GM12878 (cell line): ENCODE results near the gene C3orf49. TPM values are rescaled to one million over a fixed set of nuclear protein-coding genes. Genes with fewer than 3 reads are reported as not detected.

Experiments used
- ATAC-seq: fragments of 200-7000 bp; cut with Tn5 transposase; 3 replicates; pipeline ENCODE4 v1.9.1; 2020; ENCODE audit warnings: mild to moderate bottlenecking, moderate library complexity
- BruUV-seq: library from RNA; stranded (reverse); fragments of 400-500 nt; replicated peaks from 2 replicates; lab custom pipeline; 2021; lab: Mats Ljungman, UMichigan
- CTCF ChIA-PET: fragments of 300-600 bp; sonication (Branson Sonifier 250); formaldehyde crosslinking; extraction: SDS; loops from one replicate; lab custom pipeline; 2021; ENCODE audit warnings: inconsistent platforms; lab: Yijun Ruan, JAX
- POLR2A ChIA-PET: fragments of 350-600 bp; formaldehyde crosslinking; extraction: SDS; loops from one replicate; lab custom pipeline; 2021; ENCODE audit warnings: inconsistent platforms; lab: Charles Lee
- RAD21 ChIA-PET: fragments of 300-600 bp; sonication (Branson Sonifier 250); formaldehyde crosslinking; loops from one replicate; lab custom pipeline; 2023; ENCODE audit warnings: antibody characterized with exemption; ENCODE audit not compliant: unreplicated experiment; lab: Charles Lee
- SMC1A ChIA-PET: fragments of 300-600 bp; sonication (Branson Sonifier 250); formaldehyde crosslinking; loops from one replicate; lab custom pipeline; 2023; ENCODE audit not compliant: unreplicated experiment, uncharacterized antibody; lab: Charles Lee
- DNase-seq: peaks from one replicate; pipeline ENCODE4 v3.0.0-alpha.2; 2011; ENCODE audit warnings: low read depth, low spot score
- FAIRE-seq: peaks from 3 replicates; lab custom pipeline; 2011; peaks lifted over from hg19 to GRCh38; lab: Jason Lieb, UNC
- H2AFZ ChIP-seq: 2 replicates; pipeline ENCODE4 v1.6.0; 2011; ENCODE audit warnings: low read depth, low read length, control low read depth; ENCODE audit not compliant: control insufficient read depth
- H3K27ac ChIP-seq: 2 replicates; pipeline ENCODE4 v1.5.1; 2011; ENCODE audit warnings: control low read depth; ENCODE audit not compliant: control insufficient read depth, insufficient read depth
- H3K27me3 ChIP-seq, 2 experiments: replicated peaks in 1 of 2; 2 replicates each; pipeline versions ENCODE4 v1.6.0 to v1.6.1; 2011; ENCODE audit warnings: low read length in 1 of 2; ENCODE audit not compliant: control insufficient read depth in 2 of 2, insufficient read depth in 2 of 2
- H3K36me3 ChIP-seq, 2 experiments: 2 replicates each; pipeline ENCODE4 v1.5.1; 2011; ENCODE audit warnings: low read length in 1 of 2; ENCODE audit not compliant: control insufficient read depth in 2 of 2, insufficient read depth in 2 of 2
- H3K4me1 ChIP-seq: 2 replicates; pipeline ENCODE4 v1.6.1; 2011; ENCODE audit warnings: mild to moderate bottlenecking, low read length, moderate library complexity, mixed read lengths; ENCODE audit not compliant: control insufficient read depth, insufficient read depth
- H3K4me2 ChIP-seq: 2 replicates; pipeline ENCODE4 v1.6.0; 2011; ENCODE audit warnings: control low read depth; ENCODE audit not compliant: control insufficient read depth, insufficient read depth
- H3K4me3 ChIP-seq: fragments of 200-600 bp; sonication (generic); 2 replicates; pipeline ENCODE4 v1.5.1; 2016
- H3K79me2 ChIP-seq: 2 replicates; pipeline ENCODE4 v1.6.0; 2011; ENCODE audit warnings: low read length; ENCODE audit not compliant: control insufficient read depth, insufficient read depth
- H3K9ac ChIP-seq: 2 replicates; pipeline ENCODE4 v1.8.0; 2011; ENCODE audit warnings: low read length, control low read depth, mixed read lengths; ENCODE audit not compliant: control insufficient read depth, insufficient read depth
- H3K9me3 ChIP-seq: replicated peaks from 3 replicates; pipeline ENCODE4 v1.5.1; 2011; ENCODE audit warnings: mild to moderate bottlenecking, low read length; ENCODE audit not compliant: control insufficient read depth, insufficient read depth
- H4K20me1 ChIP-seq: 2 replicates; pipeline ENCODE4 v1.6.0; 2011; ENCODE audit not compliant: control insufficient read depth, insufficient read depth
- CEBPB ChIP-seq, 2 experiments: fragments of 150-350 bp in 1 of 2; IDR thresholded peaks; 2 replicates each; pipeline ENCODE4 v1.6.1; 2012 to 2014; ENCODE audit warnings: low read depth in 2 of 2, low read length in 2 of 2, borderline replicate concordance in 1 of 2, inconsistent platforms in 1 of 2
- ETV6 ChIP-seq, 2 experiments: fragments of 450-650 bp in 1 of 2; IDR thresholded peaks in 1 of 2; conservative IDR thresholded peaks in 1 of 2; 2 replicates each; pipeline ENCODE4 v1.6.1; 2014; ENCODE audit warnings: antibody characterized with exemption in 1 of 2, borderline replicate concordance in 1 of 2, low read depth in 1 of 2, mild to moderate bottlenecking in 1 of 2, moderate library complexity in 1 of 2
- MAX ChIP-seq: IDR thresholded peaks from 2 replicates; pipeline ENCODE4 v1.6.1; 2012; ENCODE audit warnings: low read depth, low read length, improper control_type of control experiment
- PAX8 ChIP-seq: fragments of 450-650 bp; IDR thresholded peaks from 2 replicates; pipeline ENCODE4 v1.6.1; 2017; ENCODE audit warnings: mild to moderate bottlenecking, moderate library complexity
- RAD51 ChIP-seq: fragments of 450-650 bp; IDR thresholded peaks from 2 replicates; pipeline ENCODE4 v1.6.1; 2016; ENCODE audit warnings: moderate library complexity, mild to moderate bottlenecking, inconsistent platforms
- RFX5 ChIP-seq: IDR thresholded peaks from 2 replicates; pipeline ENCODE4 v1.6.1; 2011; ENCODE audit warnings: low read depth, low read length, improper control_type of control experiment
- WGBS: methylation state at CpG from one replicate; pipeline ENCODE4 v1.1.6; 2016; ENCODE audit warnings: low lambda C conversion rate; ENCODE audit not compliant: insufficient replicate concordance, insufficient coverage; ENCODE audit errors: missing lambda C conversion rate; 5-methylcytosine and 5-hydroxymethylcytosine counted together
- in situ Hi-C: fragments of 300-500 bp; cut with MboI; formaldehyde crosslinking; loops from 9 replicates; pipeline ENCODE4 v1.14.3; 2018; ENCODE audit warnings: mixed read lengths
- intact Hi-C: fragments of 100-400 bp; cut with micrococcal nuclease; formaldehyde crosslinking; loops from one replicate; pipeline ENCODE4 v1.14.2; 2022; ENCODE audit not compliant: unreplicated experiment
- polyA plus RNA-seq, 11 experiments: library from polyadenylated mRNA; depleted of rRNA in 4 of 11; unstranded in 6 of 11; stranded (reverse) in 5 of 11; fragments of >200 nt; fragmentation: Nextera tagmentation in 4 of 11; fragmentation: Illumina TruSeq in 1 of 11; extraction: Ambion mirVana in 4 of 11; extraction: Trizol in 1 of 11; gene quantifications; 1 replicate in 1 of 11; 2 replicates in 10 of 11; pipeline versions ENCODE4 v1.2.1 to v1.2.3, GENCODE V29; 2011 to 2016; ENCODE audit warnings: inconsistent platforms in 2 of 11, missing spikeins in 2 of 11, low read depth in 1 of 11
- total RNA-seq, 4 experiments: library from RNA; depleted of rRNA in 3 of 4; stranded (reverse); fragments of >200 nt in 3 of 4; fragmentation: Illumina TruSeq in 1 of 4; extraction: Trizol in 1 of 4; gene quantifications; 2 replicates each; pipeline versions ENCODE4 v1.2.1 to v1.2.3, GENCODE V29; 2013 to 2021

C3orf49 gene
- total and polyA plus RNA-seq, 10 of the 15 experiments (the other 5 are each of a cell fraction or from before 2014, with no cell fraction given), result 0.21 TPM; not detected in 9

- H3K27me3 ChIP-seq, result no peaks in the 10 kb centered on the region
- no peak overlapping the region for H3K4me3 ChIP-seq
- ChIA-PET CTCF (no interaction called here), SMC1A (no interaction called here), RAD21 (no interaction called here), POLR2A (no interaction called here)
- H3K27ac ChIP-seq, result no peak overlapping the region
- DNase-seq, result no peak
- in situ Hi-C loops, result no loop called here
- FAIRE-seq, result no peak
- no peaks in the 10 kb centered on the region; a peak in 1 of 4 replicates for H3K36me3 ChIP-seq
- no peak overlapping the region for H2AFZ ChIP-seq
- intact Hi-C loops, result no loop called here
- H3K9me3 ChIP-seq, result no peaks in the 10 kb centered on the region; the same call in 1 of the 3 replicates
- BruUV-seq, result no TSS peak
- TF ChIP-seq RAD51 (no peak), CEBPB (IDR thresholded peaks at IDR 0.05; ENCODE audit: borderline replicate concordance in 1 of 2, low read depth in 2 of 2, low read length in 2 of 2) (no peak), MAX (no peak), ETV6 (conservative IDR thresholded peaks at IDR 0.05 in 1 of 2, IDR thresholded peaks at IDR 0.05 in 1 of 2; ENCODE audit: borderline replicate concordance in 1 of 2, low read depth in 1 of 2) (no peak), RFX5 (no peak), PAX8 (no peak)
- H3K79me2 ChIP-seq, result no peaks in the 10 kb centered on the region; the same call in none of the 2 replicates
- H3K9ac ChIP-seq, result no peak overlapping the region
- WGBS, result 87% methylated on average over 4 of the region's 4 CpGs
- H4K20me1 ChIP-seq, result no peaks in the 10 kb centered on the region
- no peak overlapping the region for H3K4me2 ChIP-seq
- ATAC-seq, result no peak
- no peaks in the 10 kb centered on the region for H3K4me1 ChIP-seq
These were observed 26.1 kb downstream of the C3orf49 start for GRCh38 chr3:63845215-63845614.
